ENCODE data around the gene LMF1.

DNA sequence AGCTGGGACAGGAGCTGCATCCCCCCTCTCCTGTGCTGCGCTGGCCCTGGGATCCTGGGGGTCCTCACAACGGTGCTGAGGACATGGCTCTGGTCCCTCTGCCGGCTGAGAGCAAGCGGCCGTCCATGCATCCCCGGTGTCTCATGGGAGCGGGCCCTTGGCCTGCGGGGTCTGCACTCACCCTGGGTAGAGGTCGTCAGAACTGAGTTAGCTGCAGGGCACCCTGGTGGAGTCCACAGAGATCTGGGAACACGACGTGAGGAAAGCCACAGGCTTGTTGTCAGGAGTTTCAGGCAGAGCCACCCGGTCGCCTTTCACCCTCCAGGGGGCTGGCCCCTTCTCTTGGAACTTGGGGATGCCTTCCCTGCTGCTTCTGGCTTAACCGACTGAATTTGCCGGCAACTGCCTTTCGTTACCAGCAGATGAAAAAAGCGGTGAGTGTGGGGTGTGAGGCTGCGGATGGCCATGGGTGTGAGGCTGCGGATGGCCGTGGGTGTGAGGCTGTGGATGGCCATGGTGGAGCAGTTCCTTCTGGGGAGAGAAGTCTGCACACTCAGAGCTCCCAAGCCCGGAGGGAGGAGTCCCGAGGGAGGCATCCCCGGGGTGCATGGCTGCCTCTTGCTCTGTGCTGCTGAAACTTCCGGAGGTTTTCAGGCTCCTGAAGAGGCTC lies 81.7 kb downstream of the LMF1 start:
- TF ChIP-seq CTCF (IDR thresholded peaks at IDR 0.05 in 2 of 3, conservative IDR thresholded peaks at IDR 0.05 in 1 of 3; ENCODE audit: borderline replicate concordance in 1 of 3, insufficient read depth in 1 of 3, low read depth in 2 of 3, low read length in 2 of 3) (no peak), SP1 (IDR thresholded peaks at IDR 0.05; ENCODE audit: low read depth) (no peak), RAD21 (IDR thresholded peaks at IDR 0.05; ENCODE audit: low read depth) (no peak), JUND (IDR thresholded peaks at IDR 0.05) (no peak), POLR2AphosphoS5 (IDR thresholded peaks at IDR 0.05; ENCODE audit: low read depth, low read length) (no peak), POLR2A (IDR thresholded peaks at IDR 0.05; ENCODE audit: borderline replicate concordance, extremely low read depth, insufficient read depth, insufficient read length) (no peak)

Data from HCT116 (cell line).